ENCODE results near the gene C18orf32. TPM values are rescaled to one million over a fixed set of nuclear protein-coding genes. Genes with fewer than 3 reads are reported as not detected.

The C18orf32 gene
- total RNA-seq, 1 donor from 2014 or later = 31.6 TPM

DNA sequence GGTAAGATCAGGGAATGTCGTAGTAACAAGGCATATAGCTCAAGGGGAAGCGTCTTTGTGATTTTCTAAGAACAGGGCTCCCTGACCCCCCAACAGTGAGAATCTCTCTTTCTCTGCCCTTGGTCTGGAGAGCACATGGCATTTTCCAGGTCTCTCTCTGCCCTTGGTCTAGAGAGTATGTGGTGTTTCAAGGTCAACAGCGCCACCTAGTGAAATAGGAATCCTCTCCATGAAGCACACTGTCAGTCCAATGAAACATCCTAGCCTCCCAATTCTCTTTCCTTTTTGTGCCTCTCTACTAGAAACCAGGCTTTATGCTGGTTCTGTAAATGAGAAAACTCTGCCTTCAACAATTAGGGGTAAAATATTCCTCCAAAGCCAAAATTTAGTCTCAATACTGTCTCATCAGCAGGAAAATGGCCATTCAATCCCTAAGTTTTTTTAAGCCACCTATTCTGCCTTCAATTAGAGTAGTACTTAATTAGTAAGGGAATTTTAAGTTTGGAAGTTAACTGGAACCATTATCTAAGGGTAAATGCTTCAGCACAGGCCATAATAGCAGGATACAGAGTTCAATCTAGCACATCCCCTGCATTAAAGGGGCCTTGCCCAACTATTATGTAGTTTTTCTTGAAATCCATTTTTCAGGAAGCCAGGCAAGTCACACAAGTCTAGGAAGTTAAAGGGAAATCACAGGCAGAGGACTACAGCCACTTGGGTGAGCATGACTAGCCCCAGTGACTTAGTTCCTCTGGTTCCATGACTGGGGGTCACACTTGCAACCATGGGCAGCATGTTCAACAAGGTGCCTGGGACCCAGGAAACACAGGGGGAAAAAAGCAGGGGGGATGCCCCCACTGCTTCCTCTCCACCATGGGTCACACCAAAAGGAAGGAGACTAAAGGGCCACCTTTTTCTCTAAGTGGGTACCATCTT is 39.0 kb downstream of the C18orf32 start:
- Mint-ChIP-seq H3K9me3 (peaks cover 52% of the 10 kb centered on the region), H3K4me3 (no peak overlapping the region), H3K4me1 (no peaks in the 10 kb centered on the region), H3K36me3 (peaks cover 50% of the 10 kb centered on the region), H3K27me3 (ENCODE audit: low read depth) (no peaks in the 10 kb centered on the region), H3K27ac (no peak overlapping the region)
- no peak for DNase-seq (ENCODE audit: low spot score in 2 of 2, unreplicated experiment in 2 of 2)
- TF ChIP-seq, protein P1, sequence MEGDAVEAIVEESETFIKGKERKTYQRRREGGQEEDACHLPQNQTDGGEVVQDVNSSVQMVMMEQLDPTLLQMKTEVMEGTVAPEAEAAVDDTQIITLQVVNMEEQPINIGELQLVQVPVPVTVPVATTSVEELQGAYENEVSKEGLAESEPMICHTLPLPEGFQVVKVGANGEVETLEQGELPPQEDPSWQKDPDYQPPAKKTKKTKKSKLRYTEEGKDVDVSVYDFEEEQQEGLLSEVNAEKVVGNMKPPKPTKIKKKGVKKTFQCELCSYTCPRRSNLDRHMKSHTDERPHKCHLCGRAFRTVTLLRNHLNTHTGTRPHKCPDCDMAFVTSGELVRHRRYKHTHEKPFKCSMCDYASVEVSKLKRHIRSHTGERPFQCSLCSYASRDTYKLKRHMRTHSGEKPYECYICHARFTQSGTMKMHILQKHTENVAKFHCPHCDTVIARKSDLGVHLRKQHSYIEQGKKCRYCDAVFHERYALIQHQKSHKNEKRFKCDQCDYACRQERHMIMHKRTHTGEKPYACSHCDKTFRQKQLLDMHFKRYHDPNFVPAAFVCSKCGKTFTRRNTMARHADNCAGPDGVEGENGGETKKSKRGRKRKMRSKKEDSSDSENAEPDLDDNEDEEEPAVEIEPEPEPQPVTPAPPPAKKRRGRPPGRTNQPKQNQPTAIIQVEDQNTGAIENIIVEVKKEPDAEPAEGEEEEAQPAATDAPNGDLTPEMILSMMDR (IDR thresholded peaks at IDR 0.05; ENCODE audit: unreplicated experiment) = peak; percentile 50

DNA sequence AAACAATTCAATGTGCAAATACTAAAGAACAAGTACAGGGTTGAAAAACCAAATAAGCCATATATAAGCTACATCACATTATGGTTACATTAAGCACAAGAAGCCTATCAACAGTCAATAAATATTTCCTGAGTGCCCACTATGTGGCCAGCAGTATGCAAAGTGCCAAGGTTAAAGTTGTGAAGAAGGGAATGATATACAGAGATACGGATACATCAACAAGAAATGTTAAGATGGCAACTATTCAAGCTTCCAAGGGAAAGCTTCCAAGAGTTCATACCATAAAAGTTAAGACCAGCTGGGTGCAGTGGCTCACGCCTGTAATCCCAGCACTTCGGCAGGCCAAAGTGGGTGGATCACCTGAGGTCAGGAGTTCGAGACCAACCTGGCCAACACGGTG is 40.6 kb downstream of the C18orf32 start:
- no peaks in the 10 kb centered on the region for H3K27me3 Mint-ChIP-seq (ENCODE audit: low read depth)
- H3K36me3 Mint-ChIP-seq = peaks cover 47% of the 10 kb centered on the region
- TF ChIP-seq, protein P1 (IDR thresholded peaks at IDR 0.05; ENCODE audit: unreplicated experiment) = no peak
- DNase-seq (ENCODE audit: low spot score in 2 of 2, unreplicated experiment in 2 of 2) = no peak
- H3K4me1 Mint-ChIP-seq = no peaks in the 10 kb centered on the region
- H3K27ac Mint-ChIP-seq = no peak overlapping the region
- peaks cover 50% of the 10 kb centered on the region for H3K9me3 Mint-ChIP-seq
- H3K4me3 Mint-ChIP-seq = no peak overlapping the region

DNA sequence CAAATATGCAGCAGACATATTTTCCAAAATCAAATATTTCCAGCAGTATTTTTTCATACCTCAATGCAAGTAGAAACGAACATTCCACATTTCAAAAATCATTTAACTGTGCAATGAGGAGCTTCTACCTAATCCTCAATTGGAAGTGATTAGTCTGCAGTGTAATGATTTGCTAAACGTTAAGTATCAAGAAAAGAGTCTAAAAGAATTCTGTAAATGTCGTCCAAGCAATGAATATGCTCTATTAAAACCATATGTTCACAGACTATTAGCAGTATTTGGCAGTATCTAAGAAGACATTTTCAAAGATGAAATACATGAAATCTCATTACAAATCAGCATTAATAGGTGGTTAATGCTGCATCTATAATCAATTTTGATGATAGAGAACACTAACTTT is 42.5 kb downstream of the C18orf32 start:
- Mint-ChIP-seq H3K9me3 (peaks cover 41% of the 10 kb centered on the region), H3K27ac (no peak overlapping the region), H3K36me3 (peaks cover 38% of the 10 kb centered on the region), H3K4me1 (no peaks in the 10 kb centered on the region), H3K27me3 (ENCODE audit: low read depth) (no peaks in the 10 kb centered on the region), H3K4me3 (no peak overlapping the region)
- DNase-seq (ENCODE audit: low spot score in 2 of 2, unreplicated experiment in 2 of 2) = no peak
- TF ChIP-seq, protein P1 (IDR thresholded peaks at IDR 0.05; ENCODE audit: unreplicated experiment) = no peak

DNA sequence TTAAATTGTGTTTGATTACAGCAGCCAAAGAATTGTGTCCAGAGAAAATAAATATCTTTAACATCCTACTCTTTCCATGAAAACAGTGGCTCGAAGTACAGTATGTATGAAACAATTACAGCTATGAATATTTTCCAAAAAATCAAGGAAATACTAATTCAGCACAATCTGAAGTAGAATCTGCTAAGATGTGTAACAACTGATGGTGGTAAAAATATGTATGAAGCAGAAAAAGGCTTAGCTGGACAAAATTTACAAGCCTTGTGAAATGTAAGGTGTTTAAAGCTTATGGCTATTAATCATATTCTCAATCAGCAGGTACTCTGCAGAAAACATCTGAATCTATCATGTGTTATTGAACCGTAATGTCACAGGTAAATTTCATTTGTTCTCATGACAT is 43.2 kb downstream of the C18orf32 start:
- Mint-ChIP-seq H3K4me1 (no peaks in the 10 kb centered on the region), H3K27ac (no peak overlapping the region), H3K36me3 (peaks cover 31% of the 10 kb centered on the region), H3K4me3 (no peak overlapping the region), H3K9me3 (peaks cover 35% of the 10 kb centered on the region), H3K27me3 (ENCODE audit: low read depth) (no peaks in the 10 kb centered on the region)
- no peak for DNase-seq (ENCODE audit: low spot score in 2 of 2, unreplicated experiment in 2 of 2)
- TF ChIP-seq, protein P1 (IDR thresholded peaks at IDR 0.05; ENCODE audit: unreplicated experiment) = no peak

DNA sequence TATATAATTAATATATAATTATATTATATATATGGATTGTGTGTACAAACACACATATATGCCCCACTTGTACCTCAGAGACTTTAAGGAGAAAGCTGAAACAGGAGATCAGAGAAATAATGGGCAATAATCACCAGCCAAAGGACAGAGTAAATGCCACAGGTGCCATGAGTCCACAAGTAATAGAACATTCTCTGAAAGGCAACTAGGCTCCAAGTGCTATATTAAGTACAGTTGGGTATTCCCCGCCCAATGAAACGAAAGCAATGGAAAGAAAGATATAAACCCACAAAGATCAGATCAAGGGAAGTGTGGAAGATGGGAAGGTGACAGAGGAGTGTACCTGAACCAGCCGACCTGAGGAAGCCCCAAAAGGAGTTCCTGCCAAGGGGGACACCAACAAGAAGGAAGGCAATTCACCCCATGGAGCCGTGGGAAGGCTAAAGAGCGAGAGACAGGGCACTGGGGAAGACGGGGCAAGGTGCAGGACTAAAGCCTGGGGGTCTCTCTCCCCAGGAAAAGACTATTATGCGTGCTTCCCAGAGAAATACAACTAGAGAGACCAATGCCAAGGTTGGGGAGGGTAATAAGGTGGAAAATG is 45.6 kb downstream of the C18orf32 start:
- Mint-ChIP-seq H3K4me1 (no peaks in the 10 kb centered on the region), H3K27me3 (ENCODE audit: low read depth) (no peaks in the 10 kb centered on the region), H3K4me3 (no peak overlapping the region), H3K27ac (no peak overlapping the region), H3K9me3 (peaks cover 17% of the 10 kb centered on the region), H3K36me3 (peaks cover 13% of the 10 kb centered on the region)
- no peak for DNase-seq (ENCODE audit: low spot score in 2 of 2, unreplicated experiment in 2 of 2)
- TF ChIP-seq, protein P1 (IDR thresholded peaks at IDR 0.05; ENCODE audit: unreplicated experiment) = no peak
